Gastrocnemius medialis (tissue), 4 donors: ENCODE results near the gene SCAMP1. TPM values are rescaled to one million over a fixed set of nuclear protein-coding genes. Genes with fewer than 3 reads are reported as not detected.

Experiments used
- ATAC-seq, 2 donors: fragments of 150-250 bp; one replicate each; pipeline ENCODE4 v1.9.1; 2016
- DNase-seq, 2 donors: peaks; one replicate each; pipeline ENCODE4 v3.0.0-alpha.2; 2019
- H3K27ac ChIP-seq, 4 donors: fragments of 200-600 bp; sonication (generic); 1 replicate in 1 of 4; 2 replicates in 3 of 4; pipeline ENCODE4 v1.5.1; 2016 to 2018; ENCODE audit warnings: mild to moderate bottlenecking in 2 of 4, moderate library complexity in 1 of 4
- H3K27me3 ChIP-seq, 3 donors: fragments of 200-600 bp; sonication (generic) in 2 of 3; 1 replicate in 1 of 3; 2 replicates in 2 of 3; pipeline versions ENCODE4 v1.5.1 to v1.6.0; 2016 to 2019; ENCODE audit warnings: mild to moderate bottlenecking in 1 of 3, moderate library complexity in 1 of 3
- H3K36me3 ChIP-seq, 2 donors: fragments of 200-600 bp; sonication (generic) in 1 of 2; one replicate each; pipeline ENCODE4 v1.5.1; 2017 to 2018
- H3K4me1 ChIP-seq, 2 donors: fragments of 200-600 bp; sonication (generic) in 1 of 2; one replicate each; pipeline ENCODE4 v1.5.1; 2016 to 2017; ENCODE audit warnings: mild to moderate bottlenecking in 2 of 2
- H3K4me3 ChIP-seq, 4 donors: fragments of 200-600 bp; sonication (generic) in 3 of 4; 1 replicate in 1 of 4; 2 replicates in 3 of 4; pipeline ENCODE4 v1.5.1; 2016 to 2019; ENCODE audit warnings: mild to moderate bottlenecking in 2 of 4
- H3K9me3 ChIP-seq, 3 donors: fragments of 200-600 bp; sonication (generic) in 2 of 3; 1 replicate in 1 of 3; 2 replicates in 2 of 3; pipeline ENCODE4 v1.5.1; 2016 to 2019
- POLR2A ChIP-seq, 2 donors: fragments of 450-650 bp; IDR thresholded peaks; one replicate each; pipeline ENCODE4 v1.6.1; 2017; ENCODE audit warnings: antibody characterized with exemption in 2 of 2, mild to moderate bottlenecking in 2 of 2, moderate library complexity in 2 of 2
- in situ Hi-C, 4 donors: fragments of 200-750 bp; cut with MboI; loops; one replicate each; pipeline versions ENCODE4 v1.15.0 to v1.8.0; 2017; ENCODE audit warnings: low sequenced_read_pairs in 4 of 4
- intact Hi-C: fragments of 100-400 bp; cut with DNase I; formaldehyde crosslinking; loops from one replicate; pipeline ENCODE4 v1.15.1; 2023; ENCODE audit warnings: low total_unique reads
- total RNA-seq, 4 donors: library from RNA; depleted of rRNA; stranded (reverse); fragments of >200 nt; gene quantifications; one replicate each; pipeline versions ENCODE4 v1.1.0 to v1.2.3, GENCODE V29; 2016
- TF ChIP-seq, protein P1 (sequence below), 5 experiments: fragments of 450-650 bp in 3 of 5; fragments of 200-600 bp in 2 of 5; sonication (generic) in 2 of 5; IDR thresholded peaks in 4 of 5; conservative IDR thresholded peaks in 1 of 5; 1 replicate in 4 of 5; 2 replicates in 1 of 5; pipeline ENCODE4 v1.5.1; 2016 to 2019; ENCODE audit warnings: antibody characterized with exemption in 5 of 5, mild to moderate bottlenecking in 3 of 5, moderate library complexity in 3 of 5

The SCAMP1 gene
- total RNA-seq, 4 donors from 2014 or later, result 17.5 to 35.2 (median 22.0) TPM

DNA sequence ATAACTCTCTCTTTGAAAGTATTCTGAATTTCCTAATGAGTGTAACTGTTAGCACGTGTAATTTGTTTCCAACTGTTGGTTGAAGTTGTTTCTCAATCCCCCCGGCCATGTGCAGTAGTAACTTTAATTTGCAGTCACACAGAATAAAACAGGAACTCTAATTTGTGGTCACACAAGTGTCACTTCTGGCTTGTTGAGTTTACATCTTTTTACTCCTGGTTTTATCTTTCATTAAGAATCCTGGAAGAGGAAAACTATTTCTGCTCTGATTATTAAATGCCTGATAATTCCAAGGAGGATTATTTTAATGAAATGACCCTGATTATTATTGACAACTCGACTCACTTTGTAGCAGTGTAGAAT, 1.2 kb downstream of the SCAMP1 start:
- in situ Hi-C loops (no loop called here), intact Hi-C loops (loop anchor here (2.0 to 10.0 kb wide), 4 partner anchors 15 to 623 kb away; partner anchors contain the start of genes ARSB and LHFPL2)
- Histone ChIP-seq H3K4me1 (peaks cover 24 to 26% of the 10 kb centered on the region in 2 donors), H3K36me3 (no peaks in the 10 kb centered on the region), H3K27me3 (no peaks in the 10 kb centered on the region), H3K4me3 (peak overlapping the region; percentile 81 to 100 (median 99)), H3K27ac (peak overlapping the region; percentile 89 to 95 (median 92)), H3K9me3 (no peaks in the 10 kb centered on the region)
- no peak for DNase-seq
- ATAC-seq, result no peak
- no peak for TF ChIP-seq POLR2A (IDR thresholded peaks at IDR 0.05)
- TF ChIP-seq, protein P1, sequence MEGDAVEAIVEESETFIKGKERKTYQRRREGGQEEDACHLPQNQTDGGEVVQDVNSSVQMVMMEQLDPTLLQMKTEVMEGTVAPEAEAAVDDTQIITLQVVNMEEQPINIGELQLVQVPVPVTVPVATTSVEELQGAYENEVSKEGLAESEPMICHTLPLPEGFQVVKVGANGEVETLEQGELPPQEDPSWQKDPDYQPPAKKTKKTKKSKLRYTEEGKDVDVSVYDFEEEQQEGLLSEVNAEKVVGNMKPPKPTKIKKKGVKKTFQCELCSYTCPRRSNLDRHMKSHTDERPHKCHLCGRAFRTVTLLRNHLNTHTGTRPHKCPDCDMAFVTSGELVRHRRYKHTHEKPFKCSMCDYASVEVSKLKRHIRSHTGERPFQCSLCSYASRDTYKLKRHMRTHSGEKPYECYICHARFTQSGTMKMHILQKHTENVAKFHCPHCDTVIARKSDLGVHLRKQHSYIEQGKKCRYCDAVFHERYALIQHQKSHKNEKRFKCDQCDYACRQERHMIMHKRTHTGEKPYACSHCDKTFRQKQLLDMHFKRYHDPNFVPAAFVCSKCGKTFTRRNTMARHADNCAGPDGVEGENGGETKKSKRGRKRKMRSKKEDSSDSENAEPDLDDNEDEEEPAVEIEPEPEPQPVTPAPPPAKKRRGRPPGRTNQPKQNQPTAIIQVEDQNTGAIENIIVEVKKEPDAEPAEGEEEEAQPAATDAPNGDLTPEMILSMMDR (IDR thresholded peaks at IDR 0.05 in 4 of 5, conservative IDR thresholded peaks at IDR 0.05 in 1 of 5), result no peak

DNA sequence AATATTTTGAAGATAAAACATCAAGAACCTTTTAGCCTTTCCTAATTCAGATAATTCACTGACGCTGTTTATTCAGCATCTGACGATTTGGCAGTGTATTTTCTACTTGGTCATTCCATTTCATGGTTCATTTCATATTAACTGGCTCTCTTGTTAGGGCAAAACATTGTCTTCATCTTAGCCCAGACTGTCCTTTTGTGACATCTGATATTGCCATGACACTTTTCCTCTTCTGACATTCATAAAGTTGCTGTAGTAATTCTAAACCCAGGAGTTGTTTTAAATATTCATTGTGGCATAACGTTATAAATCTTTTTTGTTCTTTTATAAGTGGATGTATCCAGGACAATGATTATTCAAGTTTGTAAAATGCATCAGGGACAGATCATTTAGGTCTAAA, 1.8 kb downstream of the SCAMP1 start:
- Histone ChIP-seq H3K9me3 (no peaks in the 10 kb centered on the region), H3K27me3 (no peaks in the 10 kb centered on the region), H3K27ac (peak overlapping the region; percentile 89 to 95 (median 92)), H3K4me1 (peaks cover 25 to 26% of the 10 kb centered on the region in 2 donors), H3K4me3 (peak overlapping the region in 2 of 4 donors; percentile 81 to 100), H3K36me3 (no peaks in the 10 kb centered on the region)
- DNase-seq (no peak), ATAC-seq (no peak)
- in situ Hi-C loops (no loop called here), intact Hi-C loops (loop anchor here (5.0 to 10.0 kb wide), 2 partner anchors 285 to 623 kb away; partner anchors contain the start of genes ARSB and LHFPL2)
- TF ChIP-seq, protein P1 (IDR thresholded peaks at IDR 0.05 in 4 of 5, conservative IDR thresholded peaks at IDR 0.05 in 1 of 5), result no peak
- TF ChIP-seq POLR2A (IDR thresholded peaks at IDR 0.05), result no peak

DNA sequence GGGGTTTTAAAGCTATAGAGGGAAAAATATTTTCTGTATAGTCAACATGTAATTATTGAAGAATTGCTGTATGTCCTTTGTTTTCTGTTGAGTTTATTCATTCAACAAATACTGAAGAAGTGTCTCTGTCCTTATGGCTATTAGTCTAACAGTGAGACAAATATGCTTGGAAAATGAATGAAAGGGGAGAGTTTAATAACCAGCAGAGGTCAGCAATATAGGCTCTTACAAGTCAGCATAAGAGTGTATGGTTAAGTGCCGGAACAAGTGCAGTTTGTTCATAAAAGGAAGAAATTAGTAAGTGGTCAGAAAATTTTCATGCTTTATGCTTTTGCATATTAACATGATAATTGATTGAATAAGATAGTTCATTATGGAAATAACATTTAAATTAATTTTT, 3.6 kb downstream of the SCAMP1 start:
- TF ChIP-seq, protein P1 (IDR thresholded peaks at IDR 0.05 in 4 of 5, conservative IDR thresholded peaks at IDR 0.05 in 1 of 5), result no peak
- TF ChIP-seq POLR2A (IDR thresholded peaks at IDR 0.05), result no peak
- in situ Hi-C loops, result no loop called here
- Histone ChIP-seq H3K36me3 (no peaks in the 10 kb centered on the region), H3K4me1 (peaks cover 22 to 26% of the 10 kb centered on the region in 2 donors), H3K27ac (no peak overlapping the region), H3K4me3 (no peak overlapping the region), H3K9me3 (no peaks in the 10 kb centered on the region), H3K27me3 (no peaks in the 10 kb centered on the region)
- intact Hi-C loops, result loop anchor here (5.0 to 10.0 kb wide), 2 partner anchors 283 to 621 kb away; partner anchors contain the start of genes ARSB and LHFPL2
- ATAC-seq (no peak), DNase-seq (no peak)

DNA sequence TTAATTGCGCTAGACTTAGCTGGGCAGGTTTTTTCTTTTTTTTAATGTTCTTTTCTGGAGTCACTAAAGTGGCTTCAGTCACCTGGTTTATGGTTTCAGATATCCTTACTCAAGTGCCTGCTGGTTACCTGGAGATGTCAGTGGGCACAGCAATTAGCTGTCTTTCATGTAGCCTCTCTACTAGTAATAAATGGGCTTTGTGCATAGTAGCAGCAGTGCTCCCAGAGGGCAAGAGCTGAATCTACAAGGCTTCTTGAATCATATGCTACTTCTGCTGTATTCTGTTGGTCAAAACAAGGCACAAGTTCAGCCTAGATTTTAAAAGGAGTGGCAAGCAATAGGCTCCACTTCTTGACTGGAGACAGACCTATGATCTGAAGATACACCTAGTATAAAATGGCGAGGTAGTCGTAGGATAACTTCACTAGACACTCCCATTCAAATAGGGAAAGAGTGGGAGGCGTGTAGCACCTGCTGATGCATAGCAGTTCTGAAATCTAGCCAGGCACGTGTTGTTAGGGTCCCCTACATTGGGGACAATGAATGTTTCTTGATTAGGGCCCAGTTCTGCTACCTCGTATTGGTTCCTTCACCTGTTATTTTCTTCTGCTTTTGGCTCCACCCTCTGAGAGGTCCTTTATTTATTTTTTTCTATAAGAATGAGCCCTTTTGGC, 7.0 kb downstream of the SCAMP1 start:
- Histone ChIP-seq H3K9me3 (no peaks in the 10 kb centered on the region), H3K36me3 (no peaks in the 10 kb centered on the region), H3K27me3 (no peaks in the 10 kb centered on the region), H3K4me3 (no peak overlapping the region), H3K27ac (no peak overlapping the region), H3K4me1 (peaks cover 6 to 9% of the 10 kb centered on the region in 2 donors)
- intact Hi-C loops (loop anchor here (10.0 kb wide), 1 partner anchor 617 kb away; the partner anchor contains the start of gene ARSB), in situ Hi-C loops (no loop called here)
- TF ChIP-seq POLR2A (IDR thresholded peaks at IDR 0.05), result no peak
- TF ChIP-seq, protein P1 (IDR thresholded peaks at IDR 0.05 in 4 of 5, conservative IDR thresholded peaks at IDR 0.05 in 1 of 5), result no peak
- DNase-seq (no peak), ATAC-seq (no peak)
